Gastroesophageal sphincter (tissue), 3 donors: ENCODE results near the gene BUD13.

Experiments used
- CTCF ChIP-seq, 4 experiments: fragments of 200-600 bp in 2 of 4; fragments of 450-650 bp in 2 of 4; sonication (generic) in 1 of 4; IDR thresholded peaks; one replicate each; pipeline ENCODE4 v1.5.1; 2017 to 2019; ENCODE audit warnings: antibody characterized with exemption in 4 of 4, mild to moderate bottlenecking in 2 of 4, moderate library complexity in 2 of 4
- POLR2A ChIP-seq, 2 donors: fragments of 450-650 bp; IDR thresholded peaks; one replicate each; pipeline ENCODE4 v1.6.1; 2017; ENCODE audit warnings: antibody characterized with exemption in 2 of 2, mild to moderate bottlenecking in 2 of 2, moderate library complexity in 1 of 2

GRCh38 chr11:116791813-116792143 lies 19.0 kb upstream of the BUD13 start, which contains the start of gene APOA5:
- TF ChIP-seq CTCF (IDR thresholded peaks at IDR 0.05), result no peak
- no peak for TF ChIP-seq POLR2A (IDR thresholded peaks at IDR 0.05)
